SW480 (cell line): ENCODE results near the gene PI4KB.
"Not testable (repeated sequence)": the region's sequence is repeated elsewhere in the genome, so short reads cannot be mapped to it uniquely, and the experiment has no call there.

Experiments
- DNase-seq: peaks from one replicate; pipeline ENCODE4 v3.0.0-alpha.2; 2016; ENCODE audit warnings: low spot score

PI4KB gene

DNA sequence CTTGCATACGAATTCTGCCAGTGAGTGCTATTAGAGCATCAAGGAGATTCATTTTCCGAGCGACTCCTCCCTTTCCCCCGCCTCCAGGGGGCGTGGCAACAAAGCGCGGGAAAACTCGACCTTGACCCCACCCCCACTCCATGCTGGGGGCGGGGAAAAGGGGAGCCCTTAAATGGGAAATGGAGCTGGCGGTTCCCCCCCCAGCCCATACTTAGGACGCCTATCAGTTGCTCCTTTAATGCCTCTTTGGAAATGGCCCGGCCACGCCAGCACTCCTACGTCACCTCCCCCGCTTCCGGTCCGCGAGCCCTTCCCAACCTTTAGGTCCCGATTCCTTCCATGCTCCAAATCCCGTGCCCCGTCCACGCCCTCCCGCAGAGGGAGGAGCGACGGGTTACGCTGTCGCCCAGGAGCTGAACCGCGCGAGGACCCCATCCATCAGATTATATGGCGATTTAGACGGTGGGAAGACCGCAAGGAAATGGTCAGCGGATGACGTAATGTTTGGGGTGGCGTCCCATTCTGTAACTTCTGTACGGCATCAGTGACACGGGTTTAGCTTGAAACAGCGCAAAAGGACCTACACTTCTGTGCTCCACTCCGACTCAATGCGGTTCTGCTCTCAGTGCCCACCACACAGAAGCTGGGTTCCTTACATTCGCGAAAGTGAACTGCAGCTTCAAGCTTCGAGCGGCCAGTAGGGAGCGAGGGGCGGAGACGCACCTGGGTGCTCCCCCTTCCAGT is 45.8 kb downstream of the PI4KB start:
- DNase-seq: peak; percentile 98

- no peak for DNase-seq
These were observed 50.0 kb downstream of the PI4KB start for GRCh38 chr1:151277249-151277648.

- DNase-seq: not testable (repeated sequence)
These were observed 51.9 kb downstream of the PI4KB start for GRCh38 chr1:151275341-151275740.

DNA sequence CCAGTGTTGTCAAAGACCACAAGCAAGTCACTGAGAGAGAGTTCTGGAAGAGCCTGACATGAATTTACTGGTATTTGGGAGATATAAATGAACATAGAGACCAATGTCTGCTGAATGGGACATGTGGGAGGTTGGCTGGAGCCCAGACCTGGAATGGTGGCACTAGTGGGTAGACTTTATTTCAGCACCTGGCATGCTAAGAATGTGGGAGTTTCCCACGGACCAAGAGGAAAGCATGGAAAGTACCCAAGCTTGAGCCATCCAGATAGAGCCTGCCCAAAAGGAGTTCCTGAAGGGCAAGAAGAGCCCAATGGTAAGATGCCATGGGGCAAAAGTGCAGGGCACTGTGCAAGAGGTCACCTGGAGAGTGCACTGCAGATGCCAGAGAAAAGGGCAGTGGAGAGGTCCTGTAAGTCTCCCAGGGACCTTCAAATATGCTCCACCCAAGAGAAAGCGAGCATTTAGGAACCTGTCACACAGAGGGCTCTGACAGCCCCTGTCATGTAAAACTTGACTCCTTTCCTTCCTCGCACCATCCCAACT is 53.2 kb downstream of the PI4KB start:
- no peak for DNase-seq

DNA sequence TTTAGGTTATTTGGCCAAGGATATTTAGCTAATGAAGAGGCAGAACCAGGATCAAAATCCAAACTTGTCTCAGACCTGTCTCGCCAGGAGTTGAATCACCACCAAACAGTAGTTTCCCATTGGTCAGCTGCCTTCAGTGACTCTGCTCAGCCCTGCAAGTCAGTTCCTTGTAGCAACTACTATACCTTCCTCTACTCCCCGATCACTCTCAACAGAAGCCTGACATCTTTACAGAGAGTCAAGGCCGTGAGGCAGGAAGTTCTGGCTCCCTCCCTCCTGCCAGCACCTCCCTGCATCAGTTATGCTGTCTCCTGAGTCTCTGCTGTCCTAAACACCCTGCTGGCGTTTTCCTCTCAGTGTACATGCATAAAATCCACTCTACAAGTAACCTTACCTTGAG is 59.5 kb downstream of the PI4KB start:
- DNase-seq: no peak

- DNase-seq: no peak
These were observed 60.4 kb downstream of the PI4KB start for GRCh38 chr1:151266821-151267220.

DNA sequence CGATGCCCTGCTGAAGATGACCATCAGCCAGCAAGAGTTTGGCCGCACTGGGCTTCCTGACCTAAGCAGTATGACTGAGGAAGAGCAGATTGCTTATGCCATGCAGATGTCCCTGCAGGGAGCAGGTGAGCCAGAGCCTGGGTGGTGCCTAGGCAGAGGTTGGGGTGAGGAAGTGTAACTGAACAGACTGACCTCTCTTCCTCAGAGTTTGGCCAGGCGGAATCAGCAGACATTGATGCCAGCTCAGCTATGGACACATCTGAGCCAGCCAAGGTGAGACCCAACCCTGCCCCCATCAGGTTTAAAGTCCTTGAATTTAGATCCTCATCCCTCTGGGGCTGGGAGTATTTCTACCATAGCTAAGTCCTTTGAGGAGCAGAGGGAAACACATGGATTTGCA is 60.9 kb downstream of the PI4KB start:
- DNase-seq: no peak

GRCh38 chr1:151265446-151266236 is 61.6 kb downstream of the PI4KB start:
- no peak for DNase-seq

- no peak for DNase-seq
These were observed 67.9 kb downstream of the PI4KB start for GRCh38 chr1:151259351-151259750.

DNA sequence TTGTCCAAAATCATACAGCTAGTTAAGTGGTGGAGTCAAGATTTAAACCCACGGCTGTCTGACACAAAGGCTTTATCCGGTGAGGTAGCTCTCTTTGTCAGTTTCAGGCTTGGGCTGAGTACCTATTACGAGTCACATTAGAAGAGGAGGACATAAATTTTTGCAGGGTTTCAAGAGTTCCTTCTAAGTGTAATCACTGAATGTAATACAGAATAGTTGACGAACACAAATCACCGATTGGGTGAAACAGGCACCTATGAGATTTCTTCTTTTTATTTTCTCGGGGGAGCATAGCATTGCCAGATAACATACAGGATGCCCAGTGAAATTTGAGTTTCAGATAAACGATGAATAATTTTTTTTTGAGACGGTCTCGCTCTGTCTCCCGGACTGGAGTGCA is 71.8 kb downstream of the PI4KB start:
- no peak for DNase-seq

GRCh38 chr1:151254217-151255213 is 72.7 kb downstream of the PI4KB start, which contains the start of gene PSMD4:
Gene PSMD4, plus strand, starts transcription at chr1:151254734. Its CDS starts 49 bp downstream, at chr1:151254783.
- peak; percentile 94 for DNase-seq

GRCh38 chr1:151251656-151252470 is 75.4 kb downstream of the PI4KB start:
- peak; percentile 90 for DNase-seq

- DNase-seq: no peak
These were observed 80.4 kb downstream of the PI4KB start for GRCh38 chr1:151246786-151247185.

DNA sequence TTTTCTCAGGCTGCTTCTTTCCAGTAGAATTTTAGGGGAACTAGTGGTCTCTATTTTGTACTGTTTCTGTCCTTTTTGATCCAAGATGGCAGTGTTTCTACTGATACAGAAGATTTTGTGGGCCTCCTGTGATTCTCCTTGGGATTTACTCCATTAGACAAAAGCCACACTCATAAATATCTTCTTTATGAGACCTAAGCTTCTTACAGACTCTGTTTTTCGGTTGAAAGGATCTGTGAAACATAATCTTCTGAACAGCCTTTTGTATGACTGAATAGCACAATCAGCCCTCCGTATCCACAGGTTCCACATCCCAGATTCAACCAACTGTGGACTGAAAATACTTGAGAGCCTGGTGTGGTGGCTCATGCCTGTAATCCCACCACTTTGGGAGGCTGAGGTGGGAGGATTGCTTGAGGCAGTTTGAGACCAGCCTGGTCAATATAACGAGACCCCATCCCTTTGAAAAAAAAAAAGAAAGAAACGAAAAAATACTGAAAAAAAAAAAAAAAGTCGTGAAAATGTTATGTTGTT is 83.5 kb downstream of the PI4KB start:
- DNase-seq: no peak

GRCh38 chr1:151242442-151242841 is 84.8 kb downstream of the PI4KB start:
- DNase-seq: no peak
